Uterus (tissue), 4 donors: ENCODE results near the gene PNMA8A. TPM values are rescaled to one million over a fixed set of nuclear protein-coding genes. Genes with fewer than 3 reads are reported as not detected.
"Not testable (repeated sequence)": the region's sequence is repeated elsewhere in the genome, so short reads cannot be mapped to it uniquely, and the experiment has no call there.

Source experiments
- DNase-seq, 2 donors: peaks; one replicate each; pipeline ENCODE4 v3.0.0-alpha.2; 2019 to 2020
- H3K27ac ChIP-seq, 2 donors: fragments of 200-600 bp; sonication (generic); 1 replicate in 1 of 2; 2 replicates in 1 of 2; pipeline ENCODE4 v1.5.1; 2016 to 2018
- H3K27me3 ChIP-seq, 2 donors: fragments of 200-600 bp; sonication (generic); one replicate each; pipeline ENCODE4 v1.5.1; 2018 to 2019; ENCODE audit warnings: control low read depth in 1 of 2
- H3K36me3 ChIP-seq, 2 donors: fragments of 200-600 bp; sonication (generic); one replicate each; pipeline ENCODE4 v1.5.1; 2019; ENCODE audit warnings: control low read depth in 1 of 2
- H3K4me1 ChIP-seq, 2 donors: fragments of 200-600 bp; sonication (generic); one replicate each; pipeline ENCODE4 v1.5.1; 2018 to 2019; ENCODE audit warnings: control low read depth in 1 of 2
- H3K4me3 ChIP-seq, 2 donors: fragments of 200-600 bp; sonication (generic); 1 replicate in 1 of 2; 2 replicates in 1 of 2; pipeline ENCODE4 v1.5.1; 2018 to 2019; ENCODE audit warnings: mild to moderate bottlenecking in 1 of 2
- H3K9me3 ChIP-seq, 2 donors: fragments of 200-600 bp; sonication (generic); one replicate each; pipeline ENCODE4 v1.5.1; 2019; ENCODE audit warnings: control low read depth in 1 of 2
- POLR2A ChIP-seq, 2 donors: fragments of 450-650 bp; IDR thresholded peaks; one replicate each; pipeline ENCODE4 v1.6.1; 2016; ENCODE audit warnings: antibody characterized with exemption in 2 of 2, mild to moderate bottlenecking in 1 of 2, moderate library complexity in 1 of 2
- intact Hi-C: fragments of 100-400 bp; cut with DNase I; formaldehyde crosslinking; loops from one replicate; pipeline ENCODE4 v1.15.1; 2023; ENCODE audit warnings: low total_unique reads
- total RNA-seq, 4 donors: library from RNA; depleted of rRNA in 3 of 4; stranded (reverse); fragments of >200 nt in 3 of 4; gene quantifications; one replicate each; pipeline versions ENCODE4 v1.1.0 to v1.2.4, GENCODE V29; 2014 to 2023
- TF ChIP-seq, protein P1 (sequence below), 4 experiments: fragments of 200-600 bp in 2 of 4; fragments of 450-650 bp in 2 of 4; sonication (generic) in 2 of 4; IDR thresholded peaks; one replicate each; pipeline ENCODE4 v1.5.1; 2016 to 2019; ENCODE audit warnings: antibody characterized with exemption in 4 of 4, mild to moderate bottlenecking in 2 of 4, moderate library complexity in 1 of 4
- donor health status: DM: yes; HTN: yes; CAD: no.

Gene PNMA8A
- total RNA-seq, 4 donors from 2014 or later, result 8.7 to 69.7 (median 16.1) TPM

DNA sequence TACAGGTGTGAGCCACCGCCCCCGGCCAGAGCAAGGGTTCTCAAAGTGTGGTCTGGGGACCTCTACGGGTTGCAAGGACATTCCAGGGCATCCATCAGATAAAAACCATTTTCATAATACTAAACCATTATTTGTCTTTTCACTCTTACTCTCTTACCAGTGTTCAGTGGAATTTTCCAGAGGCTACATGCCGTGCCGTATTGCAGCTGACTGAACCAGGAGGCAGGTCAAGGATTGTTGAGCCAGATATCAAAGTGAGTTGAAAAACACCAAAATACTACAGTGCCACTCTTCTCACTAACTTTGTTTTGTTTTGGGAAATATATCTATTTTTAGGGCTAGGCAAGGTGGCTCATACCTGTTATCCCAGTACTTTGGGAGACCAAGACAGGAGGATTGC lies 31.5 kb upstream of the PNMA8A start:
- no peak for TF ChIP-seq POLR2A (IDR thresholded peaks at IDR 0.05)
- TF ChIP-seq, protein P1, sequence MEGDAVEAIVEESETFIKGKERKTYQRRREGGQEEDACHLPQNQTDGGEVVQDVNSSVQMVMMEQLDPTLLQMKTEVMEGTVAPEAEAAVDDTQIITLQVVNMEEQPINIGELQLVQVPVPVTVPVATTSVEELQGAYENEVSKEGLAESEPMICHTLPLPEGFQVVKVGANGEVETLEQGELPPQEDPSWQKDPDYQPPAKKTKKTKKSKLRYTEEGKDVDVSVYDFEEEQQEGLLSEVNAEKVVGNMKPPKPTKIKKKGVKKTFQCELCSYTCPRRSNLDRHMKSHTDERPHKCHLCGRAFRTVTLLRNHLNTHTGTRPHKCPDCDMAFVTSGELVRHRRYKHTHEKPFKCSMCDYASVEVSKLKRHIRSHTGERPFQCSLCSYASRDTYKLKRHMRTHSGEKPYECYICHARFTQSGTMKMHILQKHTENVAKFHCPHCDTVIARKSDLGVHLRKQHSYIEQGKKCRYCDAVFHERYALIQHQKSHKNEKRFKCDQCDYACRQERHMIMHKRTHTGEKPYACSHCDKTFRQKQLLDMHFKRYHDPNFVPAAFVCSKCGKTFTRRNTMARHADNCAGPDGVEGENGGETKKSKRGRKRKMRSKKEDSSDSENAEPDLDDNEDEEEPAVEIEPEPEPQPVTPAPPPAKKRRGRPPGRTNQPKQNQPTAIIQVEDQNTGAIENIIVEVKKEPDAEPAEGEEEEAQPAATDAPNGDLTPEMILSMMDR (IDR thresholded peaks at IDR 0.05), result no peak
- intact Hi-C loops, result no loop called here
- DNase-seq, result no peak

DNA sequence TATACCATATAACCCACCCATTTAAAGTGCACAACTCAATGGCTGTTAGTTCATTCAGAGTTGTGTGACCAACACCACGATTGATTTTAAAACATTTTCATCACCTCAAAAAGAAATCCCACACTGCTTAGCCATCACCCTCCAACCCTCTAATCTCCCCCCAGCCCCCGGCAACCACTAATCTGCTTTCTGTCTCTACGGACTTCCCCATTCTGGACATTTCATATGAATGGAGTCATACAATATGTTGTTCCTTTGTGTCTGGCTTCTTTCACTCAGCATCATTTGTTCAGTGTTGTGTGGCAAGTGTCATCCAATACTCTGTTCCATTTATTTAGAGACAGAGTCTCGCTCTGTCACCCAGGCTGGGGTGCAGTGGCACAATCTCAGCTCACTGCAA lies 28.3 kb upstream of the PNMA8A start:
- TF ChIP-seq, protein P1 (IDR thresholded peaks at IDR 0.05), result no peak
- TF ChIP-seq POLR2A (IDR thresholded peaks at IDR 0.05), result no peak
- intact Hi-C loops, result loop anchor here (10.0 kb wide), 1 partner anchor 225 kb away; no protein-coding TSS in a partner anchor

More for the DNA sequence above, 31.5 kb upstream of the PNMA8A start:
- no peaks in the 10 kb centered on the region for H3K4me1 ChIP-seq
- H3K27me3 ChIP-seq, result no peaks in the 10 kb centered on the region
- no peaks in the 10 kb centered on the region for H3K9me3 ChIP-seq
- no peaks in the 10 kb centered on the region for H3K36me3 ChIP-seq
- H3K4me3 ChIP-seq, result no peak overlapping the region
- no peak overlapping the region for H3K27ac ChIP-seq

GRCh38 chr19:46497773-46498172 lies 26.4 kb upstream of the PNMA8A start:
- peaks cover 0 to 12% of the 10 kb centered on the region in 2 donors for H3K4me1 ChIP-seq
- no peak overlapping the region for H3K4me3 ChIP-seq
- DNase-seq, result no peak
- intact Hi-C loops, result loop anchor here (10.0 kb wide), 1 partner anchor 223 kb away; no protein-coding TSS in a partner anchor
- no peaks in the 10 kb centered on the region for H3K9me3 ChIP-seq
- no peak overlapping the region for H3K27ac ChIP-seq
- no peak for TF ChIP-seq POLR2A (IDR thresholded peaks at IDR 0.05)
- TF ChIP-seq, protein P1 (IDR thresholded peaks at IDR 0.05), result no peak
- no peaks in the 10 kb centered on the region for H3K36me3 ChIP-seq
- no peaks in the 10 kb centered on the region for H3K27me3 ChIP-seq

More for the DNA sequence above, 28.3 kb upstream of the PNMA8A start:
- H3K9me3 ChIP-seq, result no peaks in the 10 kb centered on the region
- no peak overlapping the region for H3K4me3 ChIP-seq
- H3K27ac ChIP-seq, result no peak overlapping the region
- H3K36me3 ChIP-seq, result no peaks in the 10 kb centered on the region
- no peaks in the 10 kb centered on the region for H3K27me3 ChIP-seq
- DNase-seq, result no peak
- peaks cover 0 to 6% of the 10 kb centered on the region in 2 donors for H3K4me1 ChIP-seq

DNA sequence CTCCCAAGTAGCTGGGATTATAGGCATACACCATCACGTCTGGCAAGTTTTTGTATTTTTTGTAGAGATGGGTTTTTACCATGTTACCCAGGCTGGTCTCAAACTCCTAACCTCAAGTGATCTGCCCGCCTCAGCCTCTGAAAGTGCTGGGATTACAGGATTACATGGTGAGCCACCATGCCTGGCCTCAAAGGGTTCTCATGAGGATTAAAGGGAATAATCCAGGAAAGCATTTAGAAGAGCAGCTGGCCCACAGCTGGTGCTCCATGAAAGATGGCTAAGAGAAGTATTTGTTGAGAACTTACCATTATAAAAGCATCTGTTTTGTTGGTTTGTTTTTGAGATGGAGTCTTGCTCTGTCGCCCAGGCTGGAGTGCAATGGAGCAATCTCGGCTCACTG lies 25.5 kb upstream of the PNMA8A start:
- H3K36me3 ChIP-seq, H3K27me3 ChIP-seq, H3K4me3 ChIP-seq, DNase-seq, H3K9me3 ChIP-seq, H3K27ac ChIP-seq: not testable (repeated sequence)
- H3K4me1 ChIP-seq, result peaks cover 0 to 12% of the 10 kb centered on the region in 2 donors
- intact Hi-C loops, result loop anchor here (10.0 kb wide), 1 partner anchor 222 kb away; no protein-coding TSS in a partner anchor

DNA sequence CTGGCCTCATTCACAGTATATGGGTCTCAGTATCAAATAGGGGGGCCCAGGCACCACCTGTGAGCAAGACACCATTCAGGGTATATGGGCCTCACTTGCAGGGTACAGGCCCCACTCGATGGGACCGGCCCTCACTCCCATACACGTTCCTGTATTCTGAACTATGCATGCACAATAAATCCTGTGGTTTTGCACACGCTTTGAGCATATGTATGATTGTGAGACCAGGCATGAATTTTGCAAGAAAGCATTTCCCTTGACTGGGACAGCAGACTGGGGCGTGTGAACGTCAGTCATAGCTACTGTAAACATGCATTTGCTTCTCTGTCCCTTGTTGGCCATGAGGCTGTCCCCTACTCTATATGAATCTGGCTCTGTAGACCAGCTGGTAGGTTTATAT lies 24.9 kb upstream of the PNMA8A start:
- no peak overlapping the region for H3K4me3 ChIP-seq
- H3K27me3 ChIP-seq, result no peaks in the 10 kb centered on the region
- no peak overlapping the region for H3K27ac ChIP-seq
- no peak for DNase-seq
- TF ChIP-seq, protein P1 (IDR thresholded peaks at IDR 0.05), result no peak
- no peak for TF ChIP-seq POLR2A (IDR thresholded peaks at IDR 0.05)
- intact Hi-C loops, result loop anchor here (10.0 kb wide), 1 partner anchor 222 kb away; no protein-coding TSS in a partner anchor
- H3K36me3 ChIP-seq, result no peaks in the 10 kb centered on the region
- H3K9me3 ChIP-seq, result no peaks in the 10 kb centered on the region
- H3K4me1 ChIP-seq, result peaks cover 0 to 12% of the 10 kb centered on the region in 2 donors

DNA sequence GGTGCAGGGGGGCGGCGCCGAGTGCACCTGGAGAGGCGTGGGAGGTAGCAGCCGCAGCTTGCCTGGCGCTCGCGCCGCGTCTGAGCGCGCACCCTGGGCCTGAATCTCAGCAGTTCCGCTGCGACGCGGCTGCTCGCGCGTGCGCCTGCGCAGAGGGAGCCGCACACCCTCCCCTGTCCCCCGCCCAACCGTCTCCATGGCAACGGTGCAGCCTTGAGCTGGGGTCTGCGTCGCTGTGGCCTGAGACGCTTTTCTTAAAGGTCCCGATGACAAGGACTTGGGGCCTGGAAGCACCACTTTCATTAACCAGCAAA lies 24.4 kb upstream of the PNMA8A start, which contains the start of gene PNMA8B:
TSS of gene PNMA8B (minus strand) at position 82 of the 314 bp plus-strand sequence. CDS start 402 bp downstream, outside the sequence.
- H3K4me1 ChIP-seq, result peaks cover 0 to 12% of the 10 kb centered on the region in 2 donors
- TF ChIP-seq, protein P1 (IDR thresholded peaks at IDR 0.05), result no peak
- TF ChIP-seq POLR2A (IDR thresholded peaks at IDR 0.05), result no peak
- no peak within 1 kb of the TSS for H3K27ac ChIP-seq
- no peaks in the 10 kb centered on the region for H3K36me3 ChIP-seq
- no peaks in the 10 kb centered on the region for H3K27me3 ChIP-seq
- no peaks in the 10 kb centered on the region for H3K9me3 ChIP-seq
- DNase-seq, result peak in 1 of 2 donors; percentile 67
- intact Hi-C loops, result loop anchor here (10.0 kb wide), 1 partner anchor 221 kb away; no protein-coding TSS in a partner anchor
- H3K4me3 ChIP-seq, result peak within 1 kb of the TSS; percentile 17 to 30
